ENCODE measurements around the gene TCF7L2.

- TF ChIP-seq YY1 (IDR thresholded peaks at IDR 0.05; ENCODE audit: insufficient read depth, insufficient read length) (no peak), SUZ12 (IDR thresholded peaks at IDR 0.05; ENCODE audit: extremely low read depth, insufficient read depth, insufficient read length) (no peak)
Observed at GRCh38 chr10:112956631-112957350, 6.7 kb downstream of the TCF7L2 start.

Data from NT2/D1 (cell line).